ACHN (cell line): ENCODE results near the gene SLC35D1.
A peak's percentile ranks its signal among the peaks of the same experiment; 100 is the strongest.
"Not testable (repeated sequence)": the region's sequence is repeated elsewhere in the genome, so short reads cannot be mapped to it uniquely, and the experiment has no call there.

Source experiments
- DNase-seq: peaks from one replicate; pipeline ENCODE4 v3.0.0-alpha.2; 2015
- in situ Hi-C: cut with HindIII; loops from 2 replicates; pipeline ENCODE4 v1.10.0; 2017; ENCODE audit warnings: low sequenced_read_pairs, low pct_ligation_motif_present, low pct_unique_long_range_greater_than_20kb

The SLC35D1 gene

GRCh38 chr1:67053785-67054772 lies at the start of gene SLC35D1:
TSS of gene SLC35D1 (minus strand) at chr1:67054148. CDS start at chr1:67054013, 135 bp downstream.
- in situ Hi-C loops: no loop called here
- peak; percentile 56 for DNase-seq

DNA sequence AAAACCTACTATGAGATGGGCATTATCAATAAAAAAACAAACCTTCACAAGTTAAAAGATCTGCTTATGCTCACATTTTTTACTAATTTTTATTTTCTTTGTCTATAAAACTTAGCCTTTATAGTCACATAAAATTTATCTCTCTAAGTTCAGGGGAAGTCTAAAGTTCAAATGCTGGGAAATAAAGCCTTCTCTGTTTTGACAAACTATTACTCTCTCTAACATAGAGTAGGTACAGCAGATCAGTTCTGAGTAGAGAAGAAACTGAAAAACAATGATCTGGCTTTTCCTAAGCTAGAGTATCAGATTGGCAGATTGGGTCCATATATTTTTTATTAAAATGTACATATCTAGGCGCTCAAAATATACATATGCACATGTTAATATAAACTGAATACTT lies 49.6 kb upstream of the SLC35D1 start:
- no peak for DNase-seq
- in situ Hi-C loops: no loop called here

- no peak for DNase-seq
- in situ Hi-C loops: no loop called here
These were observed 46.9 kb upstream of the SLC35D1 start for GRCh38 chr1:67100833-67101232.

DNA sequence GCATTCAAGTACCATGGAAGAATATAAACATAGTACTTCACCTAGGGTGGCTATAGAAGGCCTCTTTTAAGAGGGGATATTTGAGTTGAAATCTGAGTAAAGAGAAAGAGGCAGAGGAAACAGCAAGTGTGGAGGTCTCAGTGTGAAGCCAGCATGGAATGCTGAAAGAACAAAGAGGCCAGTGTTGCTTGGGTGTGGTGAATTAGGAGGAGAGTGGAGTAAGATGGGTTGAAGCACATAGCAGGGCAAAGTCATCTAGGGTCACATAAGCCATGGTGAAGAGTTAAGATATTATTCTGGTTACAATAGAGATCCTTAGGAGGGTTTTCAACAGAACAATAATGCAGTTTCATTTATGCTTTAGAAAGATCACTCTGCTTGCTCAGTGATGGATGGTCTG lies 43.4 kb upstream of the SLC35D1 start:
- in situ Hi-C loops: no loop called here
- DNase-seq: no peak

GRCh38 chr1:67094191-67094590 lies 40.2 kb upstream of the SLC35D1 start:
- no peak for DNase-seq
- in situ Hi-C loops: no loop called here

DNA sequence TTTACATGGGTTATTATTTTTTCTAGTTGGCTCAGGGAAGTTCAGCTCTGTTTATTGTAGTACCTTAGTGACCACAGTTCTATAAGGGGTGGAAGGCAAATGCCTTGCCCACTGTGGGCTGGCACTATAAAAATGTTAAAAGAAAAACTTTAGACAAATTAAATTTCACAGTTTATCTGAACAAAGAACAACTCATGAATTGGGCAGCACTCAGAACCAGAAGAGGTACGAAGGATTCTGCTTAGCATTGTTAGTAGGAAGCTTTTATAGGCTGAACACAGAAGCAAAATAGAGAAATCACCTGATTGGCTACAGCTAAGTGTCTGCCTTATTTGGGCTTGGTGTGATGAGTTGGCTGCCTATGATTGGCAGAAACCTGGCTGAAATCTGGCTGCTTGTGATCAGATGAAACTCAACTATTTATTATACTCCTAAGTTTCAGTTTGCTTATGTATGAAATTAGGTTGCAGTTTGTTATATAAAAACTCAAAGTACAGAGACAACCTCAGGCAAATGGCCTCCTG lies 35.8 kb upstream of the SLC35D1 start:
- in situ Hi-C loops: no loop called here
- DNase-seq: no peak

GRCh38 chr1:67088440-67088839 lies 34.5 kb upstream of the SLC35D1 start:
- in situ Hi-C loops: no loop called here

GRCh38 chr1:67085326-67085725 lies 31.4 kb upstream of the SLC35D1 start:
- in situ Hi-C loops: no loop called here
- no peak for DNase-seq

More at GRCh38 chr1:67088440-67088839, 34.5 kb upstream of the SLC35D1 start:
- no peak for DNase-seq

GRCh38 chr1:67084765-67085318 lies 30.9 kb upstream of the SLC35D1 start:
- DNase-seq: no peak
- in situ Hi-C loops: no loop called here

GRCh38 chr1:67078291-67078690 lies 24.3 kb upstream of the SLC35D1 start:
- DNase-seq: no peak
- in situ Hi-C loops: no loop called here

DNA sequence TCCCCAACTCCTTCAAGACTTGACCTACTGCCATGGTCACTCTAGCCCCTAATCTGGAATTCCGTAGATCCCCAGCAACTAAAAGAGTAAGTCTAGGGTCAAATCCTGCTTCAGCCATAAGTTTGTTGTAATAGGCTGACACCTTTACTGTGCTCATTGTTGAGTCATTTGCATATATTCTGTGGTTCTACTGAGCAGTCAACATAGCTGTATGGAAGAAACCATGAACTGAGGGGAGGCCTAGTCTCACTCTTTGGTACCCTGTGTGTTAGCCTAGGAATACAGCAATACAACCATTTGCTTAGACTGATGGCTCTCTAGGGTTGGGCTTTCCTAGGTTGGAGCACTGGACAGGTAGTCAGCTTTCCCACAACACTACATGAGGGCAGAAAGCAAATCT lies 23.6 kb upstream of the SLC35D1 start:
- no peak for DNase-seq
- in situ Hi-C loops: no loop called here

- no peak for DNase-seq
- in situ Hi-C loops: no loop called here
These were observed 18.8 kb upstream of the SLC35D1 start for GRCh38 chr1:67072749-67073148.

DNA sequence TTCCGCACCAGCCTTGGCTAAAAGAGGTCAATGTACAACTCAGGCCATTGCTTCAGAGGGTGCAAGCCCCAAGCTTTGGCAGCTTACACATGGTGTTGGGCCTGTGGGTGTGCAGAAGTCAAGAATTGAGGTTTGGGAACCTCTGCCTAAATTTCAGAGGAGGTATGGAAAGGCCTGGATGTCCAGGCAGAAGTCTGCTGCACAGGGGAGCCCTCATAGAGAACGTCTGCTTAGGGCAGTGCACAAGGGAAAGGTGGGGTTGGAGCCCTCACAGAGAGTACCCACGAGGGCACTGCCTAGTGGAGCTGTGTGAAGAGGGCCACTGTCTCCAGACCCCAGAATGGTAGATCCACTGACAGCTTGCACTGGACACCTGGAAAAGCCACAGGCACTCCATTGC lies 13.7 kb upstream of the SLC35D1 start:
- in situ Hi-C loops, DNase-seq: not testable (repeated sequence)

GRCh38 chr1:67062412-67062811 lies 8.5 kb upstream of the SLC35D1 start:
- no peak for DNase-seq
- in situ Hi-C loops: no loop called here

DNA sequence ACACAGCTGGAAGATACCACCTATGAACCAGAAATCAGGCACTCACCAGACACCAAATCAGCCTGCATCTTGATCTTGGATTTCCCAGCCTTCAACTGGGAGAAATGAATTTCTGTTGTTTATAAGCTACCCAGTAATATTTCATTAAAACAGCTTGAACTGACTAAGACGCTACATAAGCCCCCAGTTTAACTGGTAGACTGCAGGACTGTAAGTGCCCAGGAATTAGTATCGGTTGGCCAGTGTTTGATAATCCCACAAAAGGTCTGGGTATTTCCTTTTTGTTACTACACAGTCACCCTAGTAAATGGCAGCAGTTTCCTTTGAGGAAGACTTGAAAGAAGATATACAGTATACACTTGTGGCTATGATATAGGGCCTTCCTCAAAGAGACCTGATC lies 7.3 kb upstream of the SLC35D1 start:
- no peak for DNase-seq
- in situ Hi-C loops: no loop called here

- in situ Hi-C loops: no loop called here
- peak; percentile 84 for DNase-seq
These were observed 6.9 kb upstream of the SLC35D1 start for GRCh38 chr1:67060811-67061218.

GRCh38 chr1:67059346-67059745 lies 5.4 kb upstream of the SLC35D1 start:
- in situ Hi-C loops: no loop called here
- DNase-seq: no peak

DNA sequence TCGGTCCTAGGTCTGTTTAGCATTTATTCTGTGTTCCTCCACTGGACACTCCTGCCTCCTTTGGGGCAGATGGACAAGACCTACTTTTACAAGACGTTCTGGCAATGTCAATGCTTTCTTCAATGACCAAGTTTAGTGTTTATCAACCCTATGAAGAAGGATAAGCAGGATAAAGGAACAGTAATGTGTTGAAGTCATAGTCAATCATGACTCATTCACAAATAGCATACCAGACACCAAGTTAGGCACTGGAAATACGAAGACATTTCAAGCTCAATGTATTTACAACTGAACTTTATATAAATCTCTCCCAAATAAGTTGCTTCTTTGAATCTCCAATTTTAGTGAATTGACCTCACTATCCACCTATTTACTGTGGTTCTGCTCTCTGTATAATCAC lies 4.8 kb upstream of the SLC35D1 start:
- DNase-seq: no peak
- in situ Hi-C loops: no loop called here

DNA sequence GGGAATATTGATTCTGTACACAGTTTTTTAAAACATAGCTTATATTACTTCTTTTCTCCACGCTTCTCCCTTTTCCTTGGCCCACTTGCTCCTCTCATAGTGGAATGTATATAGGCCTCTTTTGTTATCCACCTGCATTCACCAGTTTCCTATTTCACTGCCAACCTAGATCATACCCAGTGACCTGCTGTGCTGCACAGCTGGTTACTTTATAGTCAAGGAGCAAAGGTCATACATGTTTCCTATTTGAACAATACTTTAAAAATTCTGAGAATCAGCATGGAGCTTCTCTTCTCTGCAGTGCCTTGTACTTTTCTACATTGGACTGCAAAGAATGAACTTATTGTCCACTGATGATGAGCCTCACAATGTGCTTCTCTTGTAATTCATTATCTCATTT lies 4.3 kb upstream of the SLC35D1 start:
- DNase-seq: no peak
- in situ Hi-C loops: no loop called here

- DNase-seq: peak; percentile 62
- in situ Hi-C loops: no loop called here
These were observed 488 bp downstream of the SLC35D1 start for GRCh38 chr1:67053535-67053784.
